Suppressor macrophage treated with lipopolysaccharide for 1 hour (primary cell): ENCODE measurements around the gene SULT2B1.

Source experiments
- DNase-seq, 3 donors: peaks; one replicate each; pipeline ENCODE4 v3.0.0-alpha.2; 2020 to 2022

SULT2B1 gene

DNA sequence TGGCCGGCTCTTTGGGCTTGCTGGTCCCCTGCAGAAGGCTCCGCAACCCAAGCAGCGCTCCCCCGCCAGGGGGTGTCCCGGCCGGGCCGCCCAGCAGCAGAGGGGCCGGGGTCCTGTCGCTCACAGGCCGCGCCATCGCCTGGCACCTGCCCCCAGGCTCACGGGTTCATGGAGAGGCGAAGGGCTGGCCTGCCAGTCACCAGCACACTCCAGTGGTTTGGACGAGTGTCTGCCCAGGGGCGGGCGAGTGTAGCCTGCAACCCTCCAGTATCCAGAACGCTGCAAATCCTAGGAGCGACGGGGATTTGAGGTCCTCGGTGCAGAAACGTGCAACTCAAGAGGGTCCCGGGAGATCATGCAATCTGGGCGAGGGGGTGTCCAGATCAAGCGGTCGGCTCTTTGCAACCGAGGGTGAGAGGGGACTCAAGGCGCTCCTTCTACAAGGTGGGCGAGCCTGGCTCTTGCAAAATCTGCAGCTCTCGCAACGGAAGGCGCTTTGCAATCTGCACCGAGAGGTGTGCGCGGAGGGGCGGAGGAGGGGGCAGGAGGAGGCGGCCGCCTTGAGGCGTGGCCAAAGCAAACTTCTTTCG lies 85.0 kb downstream of the SULT2B1 start, which contains the start of gene DBP:
TSS of gene DBP (minus strand) at position 521 of the 590 bp plus-strand sequence. CDS start at position 136, 385 bp downstream.
- peak; percentile 46 to 62 (median 50) for DNase-seq

DNA sequence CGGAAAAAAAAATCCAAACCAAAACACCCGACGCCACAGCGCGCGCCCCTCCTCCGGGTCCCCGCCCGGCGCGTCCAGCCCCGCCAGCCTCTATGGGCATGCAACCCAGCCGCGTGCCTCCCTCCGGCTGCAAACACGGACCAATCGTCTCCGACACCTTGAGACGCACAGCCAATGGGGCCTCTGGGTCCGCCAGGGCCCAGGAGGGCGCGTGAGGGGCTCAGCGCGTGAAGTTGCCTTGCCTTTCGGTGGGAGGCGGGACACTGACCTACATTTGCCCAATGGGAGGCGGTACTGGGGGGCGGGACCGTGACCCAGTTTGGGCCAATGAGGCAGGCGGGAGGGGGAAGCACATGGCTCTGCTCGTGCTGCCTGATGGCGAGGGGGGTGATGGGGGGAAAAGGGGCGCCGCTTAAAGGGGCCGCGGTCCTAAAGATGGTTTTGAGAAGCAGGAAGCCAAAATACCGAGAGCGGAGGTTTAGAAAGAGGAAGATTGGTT lies 85.5 kb downstream of the SULT2B1 start:
- peak; percentile 97 to 98 (median 98) for DNase-seq

DNA sequence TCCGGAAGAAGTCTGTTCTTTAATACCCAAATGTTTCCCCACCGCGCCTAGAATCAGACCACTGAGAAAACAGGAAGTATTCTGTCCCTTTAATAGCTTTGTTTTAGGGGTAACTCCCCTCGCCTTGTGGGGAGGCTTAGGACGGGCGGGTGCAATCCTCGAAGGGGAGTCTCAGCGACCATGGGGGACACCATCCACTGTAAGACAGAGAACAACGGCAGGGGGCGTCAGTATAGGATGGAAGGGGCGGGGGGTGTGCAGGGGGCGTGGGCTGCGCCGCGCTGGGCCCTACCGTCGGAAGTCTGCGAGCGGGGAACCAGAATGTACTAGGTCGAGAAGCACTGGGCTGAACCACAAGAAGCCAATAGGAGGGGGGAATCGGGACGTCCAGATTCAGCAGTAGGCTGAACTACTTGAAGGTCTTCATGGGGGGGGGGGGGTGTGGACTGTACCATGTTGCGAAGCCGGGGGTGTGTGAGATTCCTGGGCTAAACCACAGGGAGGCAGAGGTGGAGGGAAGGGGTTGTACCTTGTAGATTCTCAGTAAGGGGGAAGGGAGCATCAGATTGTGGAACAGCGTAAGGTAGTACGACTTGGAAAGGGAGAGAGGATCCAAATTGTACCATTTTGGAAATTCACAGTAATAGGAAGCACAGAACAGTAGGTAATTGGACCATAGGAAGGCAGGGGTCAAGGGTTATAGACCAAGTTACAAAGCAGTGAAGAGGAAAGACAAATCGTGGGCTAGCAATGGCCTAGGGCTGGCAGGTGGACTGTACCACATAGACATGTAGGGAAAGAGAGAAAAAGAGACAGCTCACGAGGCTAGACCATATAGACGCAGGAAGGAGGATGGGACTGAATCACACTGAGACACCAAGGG lies 86.2 kb downstream of the SULT2B1 start:
- peak; percentile 85 to 88 (median 88) for DNase-seq

DNA sequence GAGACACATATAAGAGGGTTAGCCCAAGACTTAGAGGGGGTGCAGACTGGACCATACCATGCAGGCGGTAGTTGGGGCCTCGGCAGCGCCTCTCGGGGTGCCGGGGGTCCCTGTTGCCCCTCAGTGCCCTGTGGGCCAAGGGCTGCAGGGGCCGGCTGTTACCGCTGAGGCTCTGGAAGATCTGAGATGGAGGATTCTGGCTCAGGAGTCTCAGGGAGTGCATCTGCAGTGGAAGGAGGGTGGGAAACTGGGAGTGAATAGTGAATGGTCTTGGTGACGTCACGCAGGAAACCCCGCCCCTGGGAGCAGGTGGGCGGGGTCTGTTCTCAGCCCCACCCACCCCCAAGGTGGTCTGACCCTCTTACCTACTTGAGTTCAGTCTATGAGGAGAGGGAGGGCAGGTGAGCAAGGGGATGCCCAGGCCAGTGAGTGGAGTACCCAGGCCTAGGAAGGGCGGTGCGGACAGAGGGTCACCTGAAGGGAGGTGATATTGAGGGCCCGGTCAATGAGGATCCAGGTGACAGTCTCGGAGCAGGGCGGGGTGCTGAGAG lies 86.9 kb downstream of the SULT2B1 start:
- no peak for DNase-seq

DNA sequence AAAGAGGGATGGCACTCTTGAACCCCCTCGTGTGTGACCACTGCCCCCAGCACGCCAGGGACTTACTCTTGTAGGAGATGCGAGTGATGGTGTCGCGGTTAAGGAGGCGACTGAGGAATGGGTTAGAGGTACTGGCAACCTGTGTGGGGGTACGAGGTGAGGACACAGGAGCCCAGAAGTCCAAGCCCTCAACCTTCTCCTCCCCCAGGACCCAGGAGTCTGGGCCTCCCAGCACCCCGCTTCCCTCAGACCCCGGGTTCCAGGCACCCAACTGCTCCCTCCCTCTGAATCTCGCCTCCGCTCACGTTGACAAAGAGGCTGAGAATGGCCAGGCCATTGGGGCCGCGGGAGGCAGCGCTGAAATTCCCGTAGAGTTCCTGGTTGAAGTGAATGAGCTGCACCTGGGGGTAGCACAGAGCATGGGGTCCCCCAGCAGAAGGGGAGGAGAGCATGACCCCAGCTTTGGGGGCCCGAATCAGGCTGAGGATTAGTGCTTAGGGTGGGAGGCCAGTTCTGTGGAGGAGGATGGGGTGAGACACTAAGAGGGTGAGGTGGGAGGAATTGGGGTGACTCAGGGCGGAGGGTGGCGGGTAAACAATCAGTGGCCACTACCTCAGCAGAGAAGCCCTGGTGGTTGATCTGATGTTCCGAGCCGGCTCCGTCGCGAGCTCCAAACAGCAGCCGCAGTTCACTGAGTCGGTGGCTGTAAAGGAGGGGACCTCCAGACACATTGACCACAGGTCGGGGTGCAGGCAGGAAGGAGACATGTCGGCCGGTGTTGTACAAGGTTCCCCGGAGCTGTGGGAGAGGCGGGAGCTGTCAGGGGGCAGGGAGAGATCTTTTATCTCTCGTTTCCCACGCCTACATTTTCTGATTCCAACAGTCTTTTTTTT lies 87.8 kb downstream of the SULT2B1 start:
- DNase-seq, result no peak

DNA sequence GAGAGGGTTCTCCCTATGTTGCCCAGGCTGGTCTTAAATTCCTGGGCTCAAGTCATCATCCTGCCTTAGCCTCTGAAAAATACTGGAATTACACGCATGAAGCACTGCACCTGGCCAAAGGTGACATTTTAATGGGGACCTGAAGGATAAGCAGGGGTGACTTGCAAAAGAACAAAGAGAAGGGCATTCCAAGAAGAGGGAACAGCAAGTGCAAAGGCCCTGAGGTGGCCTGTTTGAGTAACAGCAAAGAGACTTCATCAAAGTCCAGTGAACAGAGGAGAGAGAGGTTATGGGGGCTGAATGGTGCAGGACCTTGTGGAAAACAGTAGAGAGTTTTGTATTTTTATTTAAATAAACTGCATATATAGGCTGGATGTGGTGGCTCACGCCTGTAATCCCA lies 89.9 kb downstream of the SULT2B1 start:
- no peak for DNase-seq

DNA sequence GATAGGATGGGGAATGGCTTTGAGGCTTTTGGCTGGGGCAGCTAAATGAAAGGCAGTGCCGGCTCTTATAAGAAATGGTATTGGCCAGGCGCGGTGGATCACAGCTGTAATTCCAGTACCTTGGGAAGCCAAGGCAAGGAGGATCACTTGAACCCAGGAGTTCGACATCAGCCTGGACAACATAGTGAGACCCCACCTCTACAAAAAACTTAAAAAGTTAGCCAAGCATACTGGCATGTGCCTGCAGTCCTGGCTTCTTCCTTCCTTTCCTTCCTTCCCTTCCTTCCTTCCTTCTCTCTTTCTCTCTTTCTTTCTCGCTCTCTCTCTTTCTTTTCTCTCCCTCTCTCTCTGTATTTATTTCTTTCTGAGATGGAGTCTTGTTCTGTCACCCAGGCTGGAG lies 90.9 kb downstream of the SULT2B1 start:
- DNase-seq, result no peak

DNA sequence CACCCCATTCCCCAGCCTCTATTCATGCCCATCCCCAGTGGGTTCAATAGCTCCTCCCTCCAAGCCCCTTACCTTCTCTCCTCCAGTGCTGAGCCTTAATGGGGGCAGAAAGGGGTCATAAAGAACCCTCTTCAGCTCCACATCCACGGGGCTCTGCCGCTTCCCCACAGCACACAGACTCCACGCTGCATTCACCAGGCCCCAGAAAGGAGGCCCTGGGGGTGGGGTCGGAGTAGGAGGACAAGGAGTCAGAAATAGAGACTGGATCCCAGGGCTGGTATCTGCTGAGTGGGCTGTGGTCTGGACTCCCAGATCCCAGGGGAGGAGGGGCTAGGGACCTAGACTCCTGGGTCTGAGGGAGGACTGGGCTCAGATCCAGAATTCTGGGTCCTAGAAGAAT lies 92.4 kb downstream of the SULT2B1 start:
- no peak for DNase-seq

DNA sequence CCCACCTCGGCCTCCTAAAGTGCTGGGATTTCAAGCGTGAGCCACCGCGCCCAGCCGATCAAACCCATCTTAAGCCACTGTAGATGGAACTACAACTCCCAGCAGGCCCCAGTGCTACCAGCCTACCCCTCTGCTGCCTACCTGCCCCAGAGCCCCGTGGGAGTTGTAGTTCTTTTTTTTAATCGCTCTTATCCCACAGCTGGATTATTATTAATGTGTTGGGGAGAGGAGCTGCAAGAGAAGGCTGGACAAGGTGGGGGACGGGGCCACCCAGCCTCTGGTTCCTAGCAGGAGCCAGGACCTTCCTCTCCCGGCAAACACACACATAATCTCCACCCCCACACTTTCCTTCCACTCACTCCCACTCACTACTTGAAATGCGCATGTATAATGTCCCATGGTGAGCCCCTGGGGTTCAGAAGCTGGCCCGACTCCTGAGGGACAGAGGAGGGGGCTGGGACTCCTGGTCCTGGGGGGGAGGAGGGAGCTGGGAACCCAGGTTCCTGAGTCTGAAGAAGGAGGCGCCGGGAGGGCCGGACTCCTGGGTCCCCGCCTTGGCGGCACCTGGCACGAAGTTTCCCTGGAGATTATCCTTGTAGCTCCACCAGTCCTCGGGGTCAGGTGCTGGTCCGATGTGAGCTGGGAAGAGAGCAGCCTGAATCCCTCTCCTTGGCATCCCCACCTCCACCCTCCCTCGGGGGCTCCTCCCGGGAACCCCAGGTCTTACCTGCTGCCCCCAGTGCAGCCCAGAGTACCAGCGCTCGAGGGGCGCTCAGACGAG lies 93.1 kb downstream of the SULT2B1 start:
- peak; percentile 63 to 81 (median 75) for DNase-seq

DNA sequence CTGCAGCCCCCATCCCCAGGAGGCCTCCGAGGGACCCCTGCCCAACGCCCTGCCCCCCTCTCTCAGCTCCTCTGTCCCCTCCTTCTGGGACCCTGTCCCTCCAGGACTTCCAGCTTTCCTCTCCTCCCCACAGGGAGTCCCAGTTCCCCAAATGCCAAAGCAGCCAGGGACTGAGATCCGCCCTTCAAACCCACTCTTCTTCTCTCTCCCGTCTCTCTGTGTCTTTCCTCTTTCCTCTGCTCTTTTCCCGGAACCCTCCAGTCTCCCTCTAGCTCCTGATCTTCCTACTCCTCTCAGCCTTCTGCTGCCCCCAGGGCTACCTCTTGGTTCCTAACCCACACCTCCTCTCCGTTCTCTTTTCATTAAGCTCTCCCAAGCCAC lies 93.6 kb downstream of the SULT2B1 start:
- peak in 1 of 3 donors; percentile 38 for DNase-seq

DNA sequence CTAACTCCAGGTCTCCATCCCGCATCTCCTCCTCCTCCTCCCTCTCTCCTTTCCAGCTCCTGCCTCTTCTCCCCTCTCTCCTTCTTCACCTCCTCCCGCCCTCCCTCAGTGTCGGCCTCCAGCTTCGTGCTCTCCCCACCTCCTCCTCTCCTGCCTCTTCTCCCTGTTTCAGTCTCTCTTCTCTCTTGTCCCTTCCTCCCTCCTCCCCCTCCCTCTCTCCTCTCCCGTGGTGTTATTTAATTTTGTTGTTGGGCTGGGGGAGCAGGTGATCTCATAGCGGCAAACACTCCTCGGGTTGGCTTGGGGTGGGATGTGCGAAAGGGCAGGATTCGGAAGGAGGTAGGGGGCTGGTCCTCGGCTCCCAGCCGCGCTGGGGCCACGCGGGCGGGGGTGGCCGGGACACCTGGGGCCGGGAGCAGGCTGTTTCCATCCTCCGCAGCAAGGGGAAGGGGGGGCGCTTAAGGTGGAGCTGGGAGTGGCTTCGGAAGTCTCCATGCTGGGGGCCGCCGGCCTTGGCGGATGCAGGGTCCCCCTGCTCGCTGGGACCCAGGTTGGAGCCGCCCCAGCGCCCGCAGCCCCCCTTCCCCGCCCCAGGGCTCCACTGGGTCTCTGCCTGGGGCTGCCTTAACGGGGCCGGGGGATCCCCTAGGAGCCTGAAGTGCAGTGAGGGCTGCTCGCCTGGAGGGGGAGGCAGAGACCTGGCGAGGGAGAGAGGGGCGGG lies 94.2 kb downstream of the SULT2B1 start, which contains the start of gene CA11:
TSS of gene CA11 (minus strand) at position 187 of the 721 bp plus-strand sequence. CDS start 555 bp downstream, outside the sequence.
- peak; percentile 86 to 93 (median 92) for DNase-seq

DNA sequence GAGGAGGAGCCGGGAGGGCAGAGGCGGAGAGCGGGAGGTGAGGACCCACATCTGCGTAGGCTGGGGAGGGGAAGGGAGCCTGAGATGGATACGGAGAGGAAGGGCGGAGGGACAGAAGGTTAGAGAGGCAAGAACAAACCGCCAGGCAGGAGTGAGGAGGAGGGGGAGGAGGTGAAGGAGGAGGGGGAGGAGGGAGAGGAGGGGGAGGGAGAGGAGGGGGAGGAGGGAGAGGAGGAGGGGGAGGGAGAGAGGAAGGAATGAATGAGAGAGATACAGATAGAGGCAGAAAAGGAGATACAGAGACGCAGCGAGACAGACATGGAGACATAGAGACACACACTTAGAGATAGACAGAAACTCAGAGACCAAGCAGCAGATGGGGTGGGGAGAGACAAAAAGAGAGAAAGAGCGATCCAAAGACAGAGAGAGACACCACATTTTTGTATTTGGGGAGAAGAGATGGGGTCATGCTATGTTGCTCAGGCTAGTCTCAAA lies 94.8 kb downstream of the SULT2B1 start:
- DNase-seq, result no peak

DNA sequence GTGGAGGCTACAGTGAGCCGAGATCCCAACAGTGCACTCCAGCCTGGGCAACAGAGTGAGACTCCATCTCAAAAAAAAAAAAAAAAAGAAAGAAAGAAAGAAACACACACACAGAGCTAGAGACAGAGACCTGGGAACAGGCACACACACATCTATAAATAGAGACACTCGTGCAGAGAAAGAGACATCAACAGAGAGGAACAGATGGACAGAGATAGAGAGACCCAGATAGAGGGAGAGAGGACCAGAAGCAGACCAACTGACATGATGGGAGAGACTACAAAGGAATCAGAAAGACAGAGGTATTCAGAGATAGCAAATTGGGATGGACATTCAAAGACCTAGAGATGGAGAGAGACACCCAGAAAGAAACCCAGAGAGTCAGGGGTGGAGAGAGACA lies 96.2 kb downstream of the SULT2B1 start:
- no peak for DNase-seq
